GM12874 (cell line): ENCODE results near the gene DISC1.

Experiments used
- CTCF ChIP-seq: IDR thresholded peaks from 2 replicates; pipeline ENCODE4 v1.5.1; 2011; ENCODE audit warnings: low read depth, mild to moderate bottlenecking, control low read depth, low read length, moderate library complexity; ENCODE audit not compliant: insufficient read depth

Gene DISC1

GRCh38 chr1:232084584-232085223, 458.1 kb downstream of the DISC1 start:
- no peak for TF ChIP-seq CTCF

- no peak for TF ChIP-seq CTCF
Observed at GRCh38 chr1:232090816-232091215, 464.2 kb downstream of the DISC1 start.
